Spleen (tissue), 11 donors: ENCODE measurements around the gene RETNLB. TPM values are rescaled to one million over a fixed set of nuclear protein-coding genes. Genes with fewer than 3 reads are reported as not detected.

Experiments used
- DNase-seq: peaks from one replicate; pipeline ENCODE4 v3.0.0-alpha.2; 2020
- H3K27ac ChIP-seq, 8 donors: fragments of 200-600 bp; sonication (generic) in 7 of 8; 1 replicate in 4 of 8; 2 replicates in 4 of 8; pipeline versions ENCODE4 v1.5.0 to v1.8.0; 2016 to 2021; ENCODE audit warnings: inconsistent platforms in 4 of 8, mild to moderate bottlenecking in 4 of 8, moderate library complexity in 1 of 8
- H3K27me3 ChIP-seq, 7 donors: fragments of 200-600 bp; sonication (generic) in 6 of 7; replicated peaks in 1 of 7; 1 replicate in 4 of 7; 2 replicates in 3 of 7; pipeline versions ENCODE4 v1.5.0 to v1.8.0; 2016 to 2021; ENCODE audit warnings: inconsistent platforms in 3 of 7, mild to moderate bottlenecking in 1 of 7
- H3K36me3 ChIP-seq, 6 donors: fragments of 200-600 bp; sonication (generic) in 5 of 6; 1 replicate in 4 of 6; 2 replicates in 2 of 6; pipeline versions ENCODE4 v1.5.0 to v1.8.0; 2016 to 2021; ENCODE audit warnings: inconsistent platforms in 2 of 6
- H3K4me1 ChIP-seq, 6 donors: fragments of 200-600 bp; sonication (generic) in 5 of 6; 1 replicate in 3 of 6; 2 replicates in 3 of 6; pipeline versions ENCODE4 v1.5.0 to v1.8.0; 2016 to 2021; ENCODE audit warnings: inconsistent platforms in 3 of 6
- H3K4me3 ChIP-seq, 8 donors: fragments of 200-600 bp; sonication (generic) in 7 of 8; 1 replicate in 4 of 8; 2 replicates in 4 of 8; pipeline versions ENCODE4 v1.5.0 to v1.8.0; 2016 to 2021; ENCODE audit warnings: inconsistent platforms in 4 of 8, mild to moderate bottlenecking in 4 of 8, moderate library complexity in 2 of 8
- H3K9me3 ChIP-seq, 8 donors: fragments of 200-600 bp; sonication (generic) in 7 of 8; 1 replicate in 4 of 8; 2 replicates in 4 of 8; pipeline versions ENCODE4 v1.5.0 to v1.8.0; 2016 to 2021; ENCODE audit warnings: inconsistent platforms in 4 of 8
- POLR2A ChIP-seq, 3 donors: fragments of 450-650 bp; IDR thresholded peaks; one replicate each; pipeline ENCODE4 v1.5.1; 2017; ENCODE audit warnings: antibody characterized with exemption in 3 of 3, mild to moderate bottlenecking in 1 of 3
- POLR2AphosphoS5 ChIP-seq, 3 donors: sonication (generic); formaldehyde crosslinking; IDR thresholded peaks; one replicate each; pipeline ENCODE4 v1.5.1; 2017; ENCODE audit warnings: antibody characterized with exemption in 3 of 3
- WGBS, 5 donors: extraction: QIAGEN DNeasy Blood & Tissue Kit in 3 of 5; methylation state at CpG; one replicate each; pipeline versions ENCODE4 v1.1.5 to v1.1.7; 2013 to 2018; 5-methylcytosine and 5-hydroxymethylcytosine counted together
- intact Hi-C: fragments of 100-400 bp; cut with DNase I; formaldehyde crosslinking; loops from one replicate; pipeline ENCODE4 v1.15.0; 2023; ENCODE audit warnings: low total_unique reads
- polyA plus RNA-seq, 3 donors: library from polyadenylated mRNA; stranded (reverse); fragments of 200-250 nt; gene quantifications; one replicate each; pipeline ENCODE4 v1.2.1, GENCODE V29; 2013
- total RNA-seq, 7 donors: library from RNA; depleted of rRNA in 3 of 7; stranded (reverse); fragments of >200 nt in 3 of 7; fragmentation: NEBNext Ultra II Directional in 4 of 7; extraction: Animal tissue kit (Norgen Biotek cat#: 25700) in 4 of 7; gene quantifications; one replicate each; pipeline versions ENCODE4 v1.1.0 to v1.2.1, GENCODE V29; 2016 to 2021
- TF ChIP-seq, protein P1 (sequence below), 11 experiments: fragments of 200-600 bp in 7 of 11; fragments of 450-650 bp in 4 of 11; sonication (generic) in 4 of 11; IDR thresholded peaks in 8 of 11; conservative IDR thresholded peaks in 3 of 11; 1 replicate in 7 of 11; 2 replicates in 4 of 11; pipeline versions ENCODE4 v1.4.0 to v1.8.0; 2016 to 2021; ENCODE audit warnings: antibody characterized with exemption in 11 of 11, inconsistent platforms in 4 of 11, mild to moderate bottlenecking in 1 of 11
- donor health status: healthy with polysubstance abuse.
- donor health status: DM: no; HTN: no; CAD: no; lungs with moderate emphysema.
- donor health status: DM: no; HTN: no; CAD: no.
- donor health status: Bipolar disorder and iron deficiency.
- donor health status: healthy.
- donor health status: DM: no; HTN: no; CAD: no.
- donor health status: DM: yes; HTN: yes; CAD: no.

The RETNLB gene
- total and polyA plus RNA-seq, 10 donors: not detected

DNA sequence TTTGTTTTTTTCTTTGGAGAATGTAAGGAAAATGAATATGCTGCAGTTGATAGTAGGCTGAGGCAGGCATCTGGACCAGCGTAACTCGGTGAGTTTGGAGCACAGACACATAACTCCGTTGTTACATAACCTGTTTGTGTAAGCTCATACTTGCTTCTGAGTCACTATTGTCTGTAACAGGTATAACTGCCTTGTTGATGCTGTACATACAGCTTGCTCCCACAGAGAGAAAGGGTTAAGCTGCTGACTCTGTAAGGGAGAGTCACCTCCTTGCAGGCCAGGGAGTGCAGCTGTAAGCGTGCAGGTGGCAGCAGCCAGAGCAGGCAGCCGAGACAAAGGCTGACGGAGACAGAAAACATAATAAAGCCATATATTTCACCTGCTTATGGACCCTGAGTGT is 20.4 kb downstream of the RETNLB start:
- Histone ChIP-seq H3K4me3 (no peak overlapping the region), H3K36me3 (no peaks in the 10 kb centered on the region), H3K9me3 (no peaks in the 10 kb centered on the region), H3K27me3 (peaks cover 0 to 13% (median 0%) of the 10 kb centered on the region in 7 donors), H3K4me1 (no peaks in the 10 kb centered on the region), H3K27ac (no peak overlapping the region)
- intact Hi-C loops: no loop called here
- TF ChIP-seq, protein P1, sequence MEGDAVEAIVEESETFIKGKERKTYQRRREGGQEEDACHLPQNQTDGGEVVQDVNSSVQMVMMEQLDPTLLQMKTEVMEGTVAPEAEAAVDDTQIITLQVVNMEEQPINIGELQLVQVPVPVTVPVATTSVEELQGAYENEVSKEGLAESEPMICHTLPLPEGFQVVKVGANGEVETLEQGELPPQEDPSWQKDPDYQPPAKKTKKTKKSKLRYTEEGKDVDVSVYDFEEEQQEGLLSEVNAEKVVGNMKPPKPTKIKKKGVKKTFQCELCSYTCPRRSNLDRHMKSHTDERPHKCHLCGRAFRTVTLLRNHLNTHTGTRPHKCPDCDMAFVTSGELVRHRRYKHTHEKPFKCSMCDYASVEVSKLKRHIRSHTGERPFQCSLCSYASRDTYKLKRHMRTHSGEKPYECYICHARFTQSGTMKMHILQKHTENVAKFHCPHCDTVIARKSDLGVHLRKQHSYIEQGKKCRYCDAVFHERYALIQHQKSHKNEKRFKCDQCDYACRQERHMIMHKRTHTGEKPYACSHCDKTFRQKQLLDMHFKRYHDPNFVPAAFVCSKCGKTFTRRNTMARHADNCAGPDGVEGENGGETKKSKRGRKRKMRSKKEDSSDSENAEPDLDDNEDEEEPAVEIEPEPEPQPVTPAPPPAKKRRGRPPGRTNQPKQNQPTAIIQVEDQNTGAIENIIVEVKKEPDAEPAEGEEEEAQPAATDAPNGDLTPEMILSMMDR (IDR thresholded peaks at IDR 0.05 in 8 of 11, conservative IDR thresholded peaks at IDR 0.05 in 3 of 11): no peak
- TF ChIP-seq POLR2AphosphoS5 (IDR thresholded peaks at IDR 0.05) (no peak), POLR2A (IDR thresholded peaks at IDR 0.05) (no peak)
- no peak for DNase-seq
- WGBS, 5 donors: 84 to 91% (median 86%) methylated on average over 6 of the region's 6 CpGs

DNA sequence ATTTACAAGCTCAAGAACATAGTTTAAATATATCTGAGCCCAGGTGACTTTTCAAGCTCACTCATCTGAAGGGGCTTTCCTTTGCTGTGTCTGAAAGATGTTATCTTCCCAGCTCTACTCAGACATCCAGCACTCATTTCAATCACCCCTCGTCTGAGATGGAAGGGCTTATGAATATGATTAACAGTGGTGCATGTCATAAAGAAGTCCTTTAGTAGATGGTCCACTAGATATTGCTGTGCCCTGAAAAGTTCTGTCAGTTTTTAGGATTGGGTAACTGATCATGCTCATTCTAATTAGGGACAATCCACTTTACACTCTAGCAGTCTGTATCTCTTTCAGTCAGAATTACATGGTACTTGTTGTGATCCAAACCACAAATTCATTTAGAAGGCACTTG is 28.3 kb downstream of the RETNLB start:
- H3K36me3 ChIP-seq: no peaks in the 10 kb centered on the region
- no peak overlapping the region for H3K4me3 ChIP-seq
- H3K9me3 ChIP-seq: no peaks in the 10 kb centered on the region
- no peaks in the 10 kb centered on the region for H3K4me1 ChIP-seq
- intact Hi-C loops: no loop called here
- H3K27me3 ChIP-seq: no peaks in the 10 kb centered on the region
- 43 to 79% (median 50%) methylated on average over 1 of the region's 1 CpG for WGBS, 5 donors
- no peak for TF ChIP-seq POLR2A (IDR thresholded peaks at IDR 0.05)
- TF ChIP-seq POLR2AphosphoS5 (IDR thresholded peaks at IDR 0.05): no peak
- TF ChIP-seq, protein P1 (IDR thresholded peaks at IDR 0.05 in 8 of 11, conservative IDR thresholded peaks at IDR 0.05 in 3 of 11): no peak
- no peak overlapping the region for H3K27ac ChIP-seq
- no peak for DNase-seq

DNA sequence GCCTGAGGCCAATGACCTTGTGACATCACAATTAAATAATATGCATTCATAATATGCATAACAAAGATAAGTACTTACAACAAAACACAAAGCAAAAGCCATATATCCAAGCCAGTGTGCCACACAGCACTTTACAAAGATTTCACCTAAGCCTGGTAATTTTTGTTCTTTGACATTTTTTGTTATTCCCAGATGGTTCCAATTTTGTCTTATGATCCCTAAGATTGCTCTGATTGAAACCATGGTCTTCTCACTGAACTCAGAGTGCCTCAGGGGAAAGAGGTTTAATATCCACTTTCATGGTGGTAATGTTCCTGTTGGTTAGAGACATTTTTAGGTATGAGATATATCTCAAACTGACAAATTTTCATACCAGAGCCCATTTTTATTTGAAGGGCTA is 29.1 kb downstream of the RETNLB start:
- no peak overlapping the region for H3K4me3 ChIP-seq
- no peak for DNase-seq
- H3K27ac ChIP-seq: no peak overlapping the region
- TF ChIP-seq POLR2AphosphoS5 (IDR thresholded peaks at IDR 0.05): no peak
- TF ChIP-seq POLR2A (IDR thresholded peaks at IDR 0.05): no peak
- TF ChIP-seq, protein P1 (IDR thresholded peaks at IDR 0.05 in 8 of 11, conservative IDR thresholded peaks at IDR 0.05 in 3 of 11): no peak
- no peaks in the 10 kb centered on the region for H3K36me3 ChIP-seq
- H3K9me3 ChIP-seq: no peaks in the 10 kb centered on the region
- intact Hi-C loops: no loop called here
- H3K4me1 ChIP-seq: no peaks in the 10 kb centered on the region
- no peaks in the 10 kb centered on the region for H3K27me3 ChIP-seq

DNA sequence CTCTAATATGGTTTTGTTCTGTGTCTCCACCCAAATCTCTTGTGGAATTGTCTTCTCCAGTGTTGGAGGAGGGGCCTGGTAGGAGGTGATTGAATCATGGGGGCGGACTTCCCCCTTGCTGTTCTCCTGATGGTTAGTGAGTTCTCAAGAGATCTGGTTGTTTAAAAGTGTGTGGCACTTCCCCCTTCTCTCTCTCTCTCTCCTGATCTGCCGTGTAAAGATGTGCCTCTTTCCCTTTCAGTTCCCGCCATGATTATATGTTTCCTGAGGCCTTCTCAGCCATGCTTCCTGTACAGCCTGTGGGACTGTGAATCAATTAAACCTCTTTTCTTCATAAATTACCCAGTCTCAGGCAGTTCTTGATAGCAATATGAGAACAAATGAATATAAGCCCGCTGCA is 33.1 kb downstream of the RETNLB start:
- WGBS, 5 donors: 58 to 67% (median 60%) methylated on average over 4 of the region's 4 CpGs
- Histone ChIP-seq H3K36me3 (no peaks in the 10 kb centered on the region), H3K27me3 (no peaks in the 10 kb centered on the region), H3K27ac (no peak overlapping the region), H3K4me3 (no peak overlapping the region), H3K4me1 (no peaks in the 10 kb centered on the region), H3K9me3 (peaks cover 0 to 8% (median 2%) of the 10 kb centered on the region in 8 donors)
- no peak for DNase-seq
- intact Hi-C loops: no loop called here
- TF ChIP-seq, protein P1 (IDR thresholded peaks at IDR 0.05 in 8 of 11, conservative IDR thresholded peaks at IDR 0.05 in 3 of 11): no peak
- no peak for TF ChIP-seq POLR2A (IDR thresholded peaks at IDR 0.05)
- TF ChIP-seq POLR2AphosphoS5 (IDR thresholded peaks at IDR 0.05): no peak
